Duodenal mucosa (tissue), 2 donors: ENCODE results near the gene RHBDL3.

Source experiments
- H3K27ac ChIP-seq: one replicate; pipeline ENCODE4 v1.7.0; 2013; ENCODE audit warnings: low read depth, low read length
- H3K27me3 ChIP-seq, 2 donors: one replicate each; pipeline ENCODE4 v1.7.0; 2013; ENCODE audit warnings: low read length in 2 of 2, control low read depth in 1 of 2; ENCODE audit not compliant: insufficient read depth in 2 of 2, control insufficient read depth in 1 of 2
- H3K36me3 ChIP-seq, 2 donors: one replicate each; pipeline ENCODE4 v1.7.0; 2013; ENCODE audit warnings: low read length in 2 of 2, control low read depth in 1 of 2; ENCODE audit not compliant: insufficient read depth in 2 of 2, control insufficient read depth in 1 of 2
- H3K4me1 ChIP-seq, 2 donors: one replicate each; pipeline ENCODE4 v1.7.0; 2013; ENCODE audit warnings: low read length in 2 of 2, control low read depth in 1 of 2; ENCODE audit not compliant: insufficient read depth in 2 of 2, control insufficient read depth in 1 of 2
- H3K4me3 ChIP-seq, 2 donors: one replicate each; pipeline ENCODE4 v1.7.0; 2013; ENCODE audit warnings: low read length in 2 of 2, low read depth in 1 of 2
- H3K9ac ChIP-seq, 2 donors: one replicate each; pipeline ENCODE4 v1.7.0; 2013; ENCODE audit warnings: low read length in 2 of 2, low read depth in 1 of 2
- H3K9me3 ChIP-seq, 2 donors: one replicate each; pipeline ENCODE4 v1.7.0; 2013; ENCODE audit warnings: low read length in 2 of 2, control low read depth in 1 of 2; ENCODE audit not compliant: control insufficient read depth in 1 of 2

RHBDL3 gene

GRCh38 chr17:32265192-32265923 is at the start of gene RHBDL3:
Gene RHBDL3 (plus strand): TSS chr17:32265832. CDS start chr17:32266190, 358 bp downstream.
- Histone ChIP-seq H3K4me3 (peak within 1 kb of the TSS; percentile 49 to 67), H3K36me3 (no peaks in the 10 kb centered on the region), H3K9me3 (no peaks in the 10 kb centered on the region), H3K9ac (no peak within 1 kb of the TSS), H3K4me1 (peaks cover 5 to 16% of the 10 kb centered on the region in 2 donors), H3K27ac (no peak within 1 kb of the TSS), H3K27me3 (peaks cover 53 to 63% of the 10 kb centered on the region in 2 donors)

- Histone ChIP-seq H3K27ac (no peak overlapping the region), H3K27me3 (no peaks in the 10 kb centered on the region)
Measured at GRCh38 chr17:32222621-32223020, 43.0 kb upstream of the RHBDL3 start.

GRCh38 chr17:32223703-32224102 is 41.9 kb upstream of the RHBDL3 start:
- H3K9ac ChIP-seq: no peak overlapping the region
- H3K4me1 ChIP-seq: no peaks in the 10 kb centered on the region
- no peak overlapping the region for H3K4me3 ChIP-seq
- H3K9me3 ChIP-seq: no peaks in the 10 kb centered on the region
- H3K36me3 ChIP-seq: peaks cover 0 to 17% of the 10 kb centered on the region in 2 donors
- H3K27me3 ChIP-seq: no peaks in the 10 kb centered on the region
- no peak overlapping the region for H3K27ac ChIP-seq

More at GRCh38 chr17:32222621-32223020, 43.0 kb upstream of the RHBDL3 start:
- Histone ChIP-seq H3K4me1 (no peaks in the 10 kb centered on the region), H3K9me3 (no peaks in the 10 kb centered on the region), H3K36me3 (peaks cover 0 to 17% of the 10 kb centered on the region in 2 donors), H3K9ac (no peak overlapping the region), H3K4me3 (no peak overlapping the region)

- Histone ChIP-seq H3K27ac (no peak overlapping the region), H3K36me3 (peaks cover 0 to 10% of the 10 kb centered on the region in 2 donors), H3K27me3 (no peaks in the 10 kb centered on the region), H3K4me3 (no peak overlapping the region), H3K9ac (no peak overlapping the region), H3K9me3 (no peaks in the 10 kb centered on the region), H3K4me1 (no peaks in the 10 kb centered on the region)
Measured at GRCh38 chr17:32226886-32227285, 38.7 kb upstream of the RHBDL3 start.

- no peaks in the 10 kb centered on the region for H3K4me1 ChIP-seq
- no peak overlapping the region for H3K9ac ChIP-seq
- H3K4me3 ChIP-seq: no peak overlapping the region
- H3K27me3 ChIP-seq: no peaks in the 10 kb centered on the region
- H3K9me3 ChIP-seq: no peaks in the 10 kb centered on the region
- H3K27ac ChIP-seq: no peak overlapping the region
- H3K36me3 ChIP-seq: peaks cover 0 to 10% of the 10 kb centered on the region in 2 donors
Measured at GRCh38 chr17:32227910-32228309, 37.7 kb upstream of the RHBDL3 start.

- H3K9ac ChIP-seq: no peak overlapping the region
- H3K9me3 ChIP-seq: no peaks in the 10 kb centered on the region
- no peaks in the 10 kb centered on the region for H3K36me3 ChIP-seq
Measured at GRCh38 chr17:32235588-32235987, 30.0 kb upstream of the RHBDL3 start.

GRCh38 chr17:32239456-32239855 is 26.2 kb upstream of the RHBDL3 start:
- Histone ChIP-seq H3K4me1 (no peaks in the 10 kb centered on the region), H3K9ac (no peak overlapping the region), H3K27me3 (no peaks in the 10 kb centered on the region), H3K9me3 (no peaks in the 10 kb centered on the region), H3K36me3 (no peaks in the 10 kb centered on the region), H3K27ac (no peak overlapping the region), H3K4me3 (no peak overlapping the region)

More at GRCh38 chr17:32235588-32235987, 30.0 kb upstream of the RHBDL3 start:
- Histone ChIP-seq H3K27ac (no peak overlapping the region), H3K4me3 (no peak overlapping the region), H3K4me1 (no peaks in the 10 kb centered on the region), H3K27me3 (no peaks in the 10 kb centered on the region)

- H3K4me3 ChIP-seq: no peak overlapping the region
- H3K27me3 ChIP-seq: no peaks in the 10 kb centered on the region
- H3K9ac ChIP-seq: no peak overlapping the region
- H3K27ac ChIP-seq: no peak overlapping the region
- no peaks in the 10 kb centered on the region for H3K9me3 ChIP-seq
- H3K36me3 ChIP-seq: no peaks in the 10 kb centered on the region
- H3K4me1 ChIP-seq: no peaks in the 10 kb centered on the region
Measured at GRCh38 chr17:32240750-32241149, 24.9 kb upstream of the RHBDL3 start.

- Histone ChIP-seq H3K27ac (no peak overlapping the region), H3K27me3 (no peaks in the 10 kb centered on the region), H3K4me3 (no peak overlapping the region), H3K9ac (no peak overlapping the region), H3K9me3 (no peaks in the 10 kb centered on the region), H3K36me3 (no peaks in the 10 kb centered on the region), H3K4me1 (no peaks in the 10 kb centered on the region)
Measured at GRCh38 chr17:32241640-32242039, 24.0 kb upstream of the RHBDL3 start.

GRCh38 chr17:32249475-32249874 is 16.2 kb upstream of the RHBDL3 start:
- H3K4me3 ChIP-seq: no peak overlapping the region
- no peaks in the 10 kb centered on the region for H3K27me3 ChIP-seq
- no peak overlapping the region for H3K27ac ChIP-seq
- H3K4me1 ChIP-seq: no peaks in the 10 kb centered on the region
- H3K36me3 ChIP-seq: no peaks in the 10 kb centered on the region
- no peaks in the 10 kb centered on the region for H3K9me3 ChIP-seq
- no peak overlapping the region for H3K9ac ChIP-seq
